Activated CD4-positive, alpha-beta T cell treated with anti-CD3 and anti-CD28 coated beads, Interleukin-2, amount 50 U/mL, for 48 hours (primary cell): ENCODE results near the gene CSNK1E.

Experiments used
- DNase-seq, 2 experiments: peaks; one replicate each; pipeline ENCODE4 v3.0.0-alpha.2; 2020

CSNK1E gene

DNA sequence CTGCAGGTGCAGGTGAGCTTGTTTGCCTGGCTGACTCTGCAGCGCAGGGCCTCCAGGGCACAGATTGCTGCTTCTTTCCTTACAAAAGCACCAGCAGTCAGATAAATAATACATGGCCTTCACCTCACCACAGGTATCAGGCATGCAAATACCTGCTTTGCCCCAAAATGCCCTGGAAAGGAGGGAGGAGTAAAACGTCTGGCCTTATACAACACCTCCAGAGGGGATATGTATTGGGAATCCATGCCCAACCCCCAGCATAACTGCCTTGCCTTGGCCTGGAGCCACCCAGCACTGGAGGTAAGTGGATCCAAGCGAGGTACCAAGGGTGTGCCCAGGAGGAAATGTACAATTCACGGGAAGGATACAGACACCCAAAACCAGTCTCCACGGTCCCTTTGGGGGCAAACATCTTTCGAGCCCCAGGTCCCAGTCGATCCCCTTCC, 45.3 kb downstream of the CSNK1E start:
- peak in 1 of 2 experiments; percentile 13 for DNase-seq

DNA sequence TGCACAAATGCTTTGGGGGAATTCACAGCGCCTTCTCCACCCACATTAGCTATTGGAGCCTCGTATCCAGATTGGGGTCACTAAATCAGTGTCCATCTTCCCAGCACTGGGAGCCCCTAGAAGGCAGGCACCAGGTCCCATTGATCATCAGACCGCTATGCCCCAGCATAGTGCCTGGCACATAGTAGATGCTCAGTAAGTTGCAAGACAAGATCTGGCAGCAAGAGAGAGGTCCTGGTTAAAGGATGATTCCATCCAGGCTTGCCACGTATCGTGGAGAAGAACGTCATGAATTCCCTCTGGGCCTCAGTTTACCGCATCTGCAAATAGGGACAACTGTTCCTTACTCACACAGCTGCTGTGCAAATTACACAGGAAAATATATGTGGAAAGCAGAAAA, 46.1 kb downstream of the CSNK1E start:
- no peak for DNase-seq

- DNase-seq: no peak
Measured at GRCh38 chr22:38270091-38270992, 46.9 kb downstream of the CSNK1E start.

GRCh38 chr22:38269466-38269865, 47.8 kb downstream of the CSNK1E start:
- no peak for DNase-seq

DNA sequence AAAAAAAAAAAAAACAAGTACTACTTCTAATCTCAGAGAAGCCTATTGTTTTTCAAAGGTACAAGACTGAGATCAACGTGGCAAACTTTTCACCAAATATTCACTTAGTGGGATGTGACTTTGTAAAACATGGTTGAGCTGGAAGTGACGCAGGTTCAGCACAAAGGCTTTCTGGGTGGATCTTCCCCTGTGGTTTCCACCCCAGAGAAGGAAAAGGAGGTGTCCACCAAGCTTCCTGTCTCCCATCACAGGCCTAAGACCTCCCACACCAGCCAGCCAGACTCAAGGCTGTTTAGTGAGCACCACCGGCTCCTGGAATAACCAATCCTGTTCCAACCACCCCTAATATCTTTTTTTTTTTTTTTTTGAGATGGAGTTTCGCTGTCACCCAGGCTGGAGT, 50.1 kb downstream of the CSNK1E start:
- peak; percentile 34 to 43 for DNase-seq

GRCh38 chr22:38266120-38266519, 51.1 kb downstream of the CSNK1E start:
- no peak for DNase-seq

- no peak for DNase-seq
Measured at GRCh38 chr22:38264322-38264843, 52.9 kb downstream of the CSNK1E start.

DNA sequence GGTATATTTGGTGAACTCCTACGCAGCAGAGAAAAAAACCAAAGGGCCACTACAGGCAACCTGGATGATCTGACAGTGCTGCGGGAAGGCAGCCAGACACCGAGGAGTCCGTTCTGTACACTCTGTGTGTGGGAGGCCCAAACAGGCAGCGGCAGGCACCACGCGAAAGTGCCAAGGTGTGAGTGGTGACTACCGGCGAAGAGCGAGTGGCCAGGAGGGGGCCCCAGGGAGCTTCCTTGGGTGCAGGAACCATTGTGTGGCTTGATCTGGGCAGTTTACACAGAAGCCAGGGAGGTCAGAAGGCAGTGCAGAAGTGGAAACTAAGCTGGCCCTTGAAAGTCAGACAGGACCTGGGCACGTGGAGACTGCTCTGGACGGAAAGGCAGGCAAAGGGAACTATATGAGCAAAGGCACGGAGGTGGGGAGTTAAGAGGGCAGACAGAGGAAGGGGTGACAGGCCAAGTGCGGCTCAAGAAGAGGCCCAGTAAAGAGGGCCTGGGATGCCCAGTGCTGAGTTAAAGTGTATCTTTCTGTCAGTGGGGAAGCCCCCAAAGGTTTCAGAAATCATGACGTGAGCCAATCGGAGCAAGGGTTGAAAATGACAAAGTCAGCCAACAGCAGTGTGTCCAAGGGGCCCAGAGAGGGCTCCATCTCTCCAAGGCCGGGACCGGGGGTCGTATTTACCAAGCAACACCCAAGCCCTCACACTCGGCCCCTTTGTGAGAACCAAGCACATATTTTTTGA, 55.0 kb downstream of the CSNK1E start:
- DNase-seq: peak; percentile 58 to 61

DNA sequence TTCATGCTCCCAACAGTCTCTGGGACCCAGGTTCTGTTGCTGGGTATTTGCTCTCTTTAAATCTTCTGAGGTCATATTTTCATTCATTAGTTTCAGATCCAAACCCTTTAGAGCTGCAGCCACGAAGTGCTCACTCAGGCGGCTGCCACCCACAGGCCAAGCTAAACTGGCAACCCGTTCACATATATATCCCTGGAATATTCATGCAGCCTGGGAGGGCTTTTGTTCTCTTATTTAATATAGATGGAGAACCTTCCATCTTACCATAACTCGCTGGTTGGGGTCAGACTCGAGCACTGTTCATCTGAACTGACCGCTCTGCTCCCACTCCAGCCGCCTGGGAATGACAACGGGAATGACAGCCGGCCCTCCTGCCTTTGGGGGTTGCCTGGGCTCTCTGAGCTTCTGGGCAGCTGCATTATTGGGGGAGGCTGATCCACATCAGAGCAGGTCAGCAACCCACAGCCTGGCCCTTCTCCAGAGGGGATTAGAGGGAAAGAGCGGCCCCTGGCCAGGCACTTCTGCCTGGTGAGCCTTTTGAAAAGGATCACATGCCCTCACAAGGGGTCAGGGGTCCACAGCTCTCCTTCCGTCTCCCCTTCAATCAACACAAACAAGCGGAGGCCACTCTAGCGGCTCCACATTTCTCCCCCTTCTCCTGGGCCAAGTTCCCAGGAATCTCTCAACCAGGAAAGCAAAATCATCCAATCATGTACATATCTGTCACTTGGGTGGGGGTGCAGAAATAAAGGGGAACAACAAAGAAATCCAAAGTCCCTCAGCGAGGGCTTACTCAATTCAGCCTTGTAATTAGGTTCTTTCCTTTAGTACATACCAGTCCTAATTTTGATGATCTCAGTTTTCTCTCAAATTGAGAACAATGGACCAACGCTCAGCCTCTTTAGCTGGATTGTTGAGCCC, 56.2 kb downstream of the CSNK1E start:
- no peak for DNase-seq

DNA sequence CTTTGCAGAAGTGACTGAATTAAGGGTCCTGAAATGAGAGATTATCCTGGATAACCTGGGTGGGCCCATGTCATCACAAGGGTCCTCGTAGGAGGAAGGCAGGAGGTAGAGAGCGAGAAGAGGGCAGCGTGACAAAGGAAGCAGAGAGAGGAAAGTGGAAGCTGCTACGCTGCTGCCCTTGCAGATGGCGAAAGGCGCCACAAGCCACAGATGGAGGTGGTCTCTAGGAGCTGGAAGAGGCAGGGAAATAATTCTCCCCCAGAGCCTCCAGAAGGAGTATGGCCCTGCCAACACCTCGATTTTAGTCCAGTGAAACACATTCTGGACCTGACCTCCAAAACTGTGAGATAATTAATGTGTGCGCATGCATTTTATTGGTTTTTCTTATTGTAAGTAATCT, 57.9 kb downstream of the CSNK1E start:
- DNase-seq: no peak

DNA sequence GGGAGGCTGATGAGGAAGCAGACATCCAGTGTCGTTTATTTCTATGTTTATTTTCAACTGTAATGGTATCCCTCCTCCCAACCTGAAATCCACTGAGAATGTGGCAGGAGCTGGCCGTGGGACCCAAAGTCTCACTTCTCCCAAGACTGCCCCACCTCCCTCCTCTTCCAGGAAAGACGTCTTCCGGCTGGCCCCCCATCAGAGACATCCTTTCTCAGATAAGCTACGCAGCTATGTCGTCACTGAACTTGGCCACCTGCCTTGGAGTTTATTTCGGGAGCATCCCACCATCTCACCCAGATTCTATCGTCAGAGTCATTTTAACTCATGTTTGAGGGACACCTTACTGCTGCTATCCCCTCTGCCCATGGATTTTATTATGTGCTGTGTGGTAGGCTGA, 58.3 kb downstream of the CSNK1E start:
- DNase-seq: no peak

GRCh38 chr22:38257650-38258250, 59.5 kb downstream of the CSNK1E start:
- no peak for DNase-seq

- no peak for DNase-seq
Measured at GRCh38 chr22:38257181-38257580, 60.1 kb downstream of the CSNK1E start.

DNA sequence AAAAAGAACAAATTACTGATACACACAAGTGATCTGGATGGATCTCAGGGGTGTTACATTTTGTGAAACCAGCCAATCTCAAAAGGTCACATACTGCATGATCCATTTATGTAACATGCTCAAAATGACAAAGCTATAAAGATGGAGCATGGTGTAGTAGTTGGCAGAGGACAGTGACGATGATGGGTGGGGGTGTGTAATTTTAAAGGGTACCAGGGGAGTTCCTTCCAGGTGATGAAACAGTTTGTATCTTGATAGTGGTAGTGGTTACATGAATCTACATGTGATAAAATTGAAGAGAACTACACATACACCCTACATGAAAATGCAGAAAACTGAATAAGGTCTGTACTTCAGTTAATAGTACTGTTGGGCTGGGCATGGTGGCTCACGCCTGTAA, 61.5 kb downstream of the CSNK1E start:
- no peak for DNase-seq

GRCh38 chr22:38251341-38251692, 65.9 kb downstream of the CSNK1E start:
- DNase-seq: no peak

DNA sequence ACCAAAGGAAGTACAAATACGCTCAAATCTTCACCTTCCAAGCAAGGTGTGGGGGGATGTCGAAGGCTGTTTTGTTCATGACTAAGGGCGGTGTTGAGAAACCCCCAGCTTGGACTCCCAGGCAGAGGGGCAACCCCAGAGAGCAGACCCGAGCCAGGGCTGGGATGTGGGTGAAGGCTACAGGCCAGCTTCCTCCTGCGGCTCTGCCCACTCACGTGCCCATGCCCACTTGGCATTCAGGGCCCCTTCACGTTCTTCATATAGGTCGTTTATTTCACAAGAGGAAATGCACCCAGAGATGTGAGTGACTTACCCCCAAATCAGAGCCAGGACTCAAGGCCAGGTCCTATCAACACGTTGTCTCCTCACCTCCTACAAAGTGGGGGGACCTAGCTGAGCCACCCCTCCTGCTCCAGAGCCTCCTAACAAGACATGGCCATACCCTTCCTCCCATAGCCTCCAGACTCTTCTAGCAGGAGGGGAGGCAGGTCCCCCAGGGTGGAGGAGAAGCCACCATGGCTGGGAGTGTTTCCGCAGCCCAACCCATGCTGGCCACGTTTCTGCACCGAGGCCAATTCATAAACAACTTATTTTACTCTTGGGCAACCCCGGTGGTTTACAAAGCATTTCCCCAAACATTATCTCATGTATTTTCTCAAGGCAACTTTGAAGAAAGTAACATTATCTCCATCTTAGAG, 66.4 kb downstream of the CSNK1E start:
- DNase-seq: no peak

DNA sequence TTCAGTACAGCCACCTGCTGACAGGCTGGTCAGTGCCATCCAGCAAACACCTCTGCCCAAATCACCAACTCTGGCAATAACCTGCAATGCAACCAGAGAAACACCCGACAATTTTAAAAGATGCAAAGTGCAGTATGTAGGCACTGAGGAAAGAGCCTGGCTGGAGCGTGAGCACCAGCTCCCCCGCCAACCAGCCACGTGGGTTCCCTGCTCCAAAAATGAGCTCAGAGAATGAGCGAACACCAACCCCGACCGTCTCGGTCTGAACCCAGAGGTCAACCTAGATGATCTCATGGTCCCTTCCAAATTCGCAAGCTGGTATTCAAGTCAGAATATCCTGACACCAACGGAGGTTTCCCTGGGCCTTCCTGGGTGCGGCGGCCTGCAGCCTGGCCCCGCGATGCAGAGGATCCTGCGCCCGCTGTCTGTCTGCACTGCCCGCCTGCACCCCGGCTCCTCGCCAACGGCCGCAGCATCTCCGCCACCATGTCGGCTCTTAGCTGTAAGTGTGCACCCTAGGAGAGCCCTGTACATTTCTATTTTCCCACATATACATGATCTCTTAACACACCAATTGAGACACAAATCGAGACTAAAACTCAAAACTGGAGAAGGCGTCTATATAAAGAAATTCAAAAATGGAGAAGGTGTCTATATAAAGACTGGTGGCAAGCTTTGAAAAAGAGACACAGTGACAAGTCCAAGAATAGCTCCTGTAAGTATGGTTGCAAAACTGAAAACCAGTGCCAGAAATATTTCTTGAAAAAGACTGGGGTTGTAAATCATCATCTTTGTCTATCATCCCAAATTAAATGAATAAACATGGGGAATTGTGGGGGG, 67.2 kb downstream of the CSNK1E start:
- DNase-seq: no peak

GRCh38 chr22:38249301-38249700, 67.9 kb downstream of the CSNK1E start:
- DNase-seq: no peak

DNA sequence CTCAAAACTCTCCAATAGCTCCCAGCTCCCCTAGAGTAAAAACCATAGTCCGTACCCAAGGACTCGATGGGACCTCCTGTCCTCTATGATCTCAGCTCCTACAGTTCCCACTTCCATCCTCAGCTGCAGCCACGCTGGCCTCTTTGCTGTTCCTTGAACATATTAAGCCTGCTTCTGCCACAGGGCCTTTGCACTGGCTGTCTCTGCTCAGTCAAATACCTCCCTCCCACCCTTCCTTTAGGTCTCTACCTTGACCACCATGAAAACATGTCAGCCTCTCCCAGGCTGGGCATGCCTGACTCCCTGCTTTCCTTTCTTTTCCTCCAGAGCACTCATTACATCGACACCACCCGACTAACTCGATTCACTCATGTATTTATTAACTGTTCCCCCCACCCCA, 69.0 kb downstream of the CSNK1E start:
- no peak for DNase-seq

DNA sequence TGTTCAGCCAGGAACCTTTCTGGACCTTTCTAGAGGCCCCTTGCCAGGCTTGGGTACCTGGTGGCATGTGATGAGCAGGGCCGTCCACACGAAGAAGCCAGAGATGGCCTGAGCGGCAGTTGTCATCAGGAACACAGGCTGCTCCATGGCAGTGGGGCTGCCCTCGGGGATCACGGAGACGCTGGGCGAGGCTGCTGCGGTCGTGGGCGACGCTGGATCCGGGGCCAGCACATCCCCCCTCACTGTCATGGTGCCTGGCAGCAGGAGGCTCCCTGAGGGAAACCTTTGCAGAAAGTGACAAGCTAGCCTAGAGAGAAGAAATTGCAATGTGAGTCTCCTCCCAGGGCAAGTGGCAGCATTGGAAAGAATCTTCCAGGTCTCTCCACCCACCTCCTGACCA, 69.5 kb downstream of the CSNK1E start:
- no peak for DNase-seq

DNA sequence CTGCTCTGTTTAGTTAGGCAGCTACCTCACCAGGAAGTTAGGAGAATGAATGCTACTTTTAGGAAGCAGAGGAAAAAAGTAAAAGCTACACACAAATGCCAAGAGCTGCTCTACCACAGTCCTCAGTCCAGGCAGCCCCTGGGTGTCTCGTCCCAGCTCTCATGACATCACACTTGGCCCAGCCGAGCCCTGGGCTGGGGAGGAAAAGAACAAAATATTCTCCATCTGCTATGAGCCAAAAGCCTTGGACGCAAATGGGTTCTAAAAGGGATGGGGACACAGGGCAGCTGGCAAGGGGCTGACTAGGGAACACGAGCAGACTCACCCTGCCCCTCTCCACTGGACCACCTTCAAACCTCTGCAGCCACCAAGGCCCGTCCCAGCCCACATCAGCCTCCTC, 70.5 kb downstream of the CSNK1E start:
- DNase-seq: no peak
